ENCODE results near the gene CST6.

Gene CST6

DNA sequence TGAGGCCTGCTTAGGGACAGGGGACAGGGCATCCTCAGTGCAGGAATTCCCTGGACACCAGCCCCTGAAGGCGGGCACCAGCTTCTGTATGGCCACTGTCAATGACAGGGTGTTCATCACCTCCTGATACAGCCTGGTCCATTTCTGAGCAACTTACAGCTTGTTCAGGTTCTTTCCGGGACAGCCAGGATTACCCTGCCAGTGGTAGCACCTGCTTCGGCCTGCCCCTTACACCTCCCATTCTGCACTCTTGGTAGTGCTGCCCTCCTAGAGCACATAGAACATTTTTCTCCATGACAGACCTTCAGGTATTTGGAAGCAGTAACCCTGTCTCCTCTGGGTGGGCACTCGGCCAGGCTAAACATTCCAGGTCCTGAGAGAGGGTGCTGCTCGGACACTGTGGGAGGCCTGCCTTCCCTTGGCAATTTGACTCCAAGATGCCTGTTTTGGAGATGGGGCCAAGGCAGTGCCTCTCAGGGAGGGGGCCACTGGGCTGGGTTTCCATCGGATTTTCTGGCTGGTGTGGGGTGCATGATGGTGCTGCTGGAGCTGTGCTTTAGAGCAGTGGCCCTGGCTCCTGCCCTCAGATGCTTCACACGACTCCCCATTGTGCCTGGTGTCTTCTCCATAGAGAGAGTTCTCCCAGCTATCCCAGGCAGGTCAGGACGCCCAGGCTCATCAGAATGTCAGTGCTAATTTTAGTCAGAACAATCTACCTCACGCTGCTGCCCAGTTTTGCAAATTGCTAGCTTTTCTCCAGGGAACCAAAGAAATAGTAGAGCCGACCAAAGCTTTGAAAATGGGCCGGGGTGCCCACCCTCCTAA, 35.9 kb downstream of the CST6 start:
- DNase-seq (ENCODE audit: low read depth): no peak

DNA sequence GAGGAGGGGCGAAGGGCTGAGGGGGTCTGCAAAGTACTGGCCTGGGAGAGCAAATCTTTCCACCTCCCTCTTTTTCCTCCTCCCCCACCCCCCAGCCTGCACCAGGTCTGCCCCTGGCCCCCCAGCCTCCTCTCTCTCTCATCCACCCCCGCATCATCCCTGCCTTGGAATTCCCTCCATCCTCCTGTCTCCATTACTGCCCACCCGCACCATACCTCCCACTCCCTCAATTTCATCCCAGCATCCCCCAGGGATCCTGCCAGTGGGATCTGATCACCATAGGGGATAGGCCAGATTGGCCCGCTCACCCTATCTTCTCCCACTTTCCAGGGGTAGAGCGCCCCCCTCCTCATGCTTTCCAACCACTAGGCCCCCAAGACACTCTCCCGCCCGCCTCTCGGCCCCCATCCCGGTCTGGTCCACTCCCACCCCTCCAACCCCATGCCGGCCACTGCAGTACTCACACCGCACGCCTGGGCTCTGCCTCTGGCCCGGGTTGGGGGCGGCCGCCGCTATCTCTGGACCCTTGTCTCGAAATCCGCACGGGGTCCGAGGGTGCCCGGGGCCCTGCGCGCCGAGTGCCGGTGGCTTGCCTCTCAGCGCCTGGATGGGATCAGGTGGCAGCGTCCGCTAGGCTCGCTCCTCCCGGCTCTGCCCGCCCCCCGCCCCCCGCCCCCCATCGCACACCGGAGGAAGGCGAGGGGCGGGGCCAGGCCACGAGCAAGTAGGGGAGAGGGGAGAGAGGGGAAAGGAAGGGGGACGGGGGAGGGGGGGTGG, 36.9 kb downstream of the CST6 start, which contains the start of gene GAL3ST3:
Gene GAL3ST3 (minus strand): TSS at position 615 of the 777 bp plus-strand sequence. CDS start 3,746 bp downstream, outside the sequence.
- no peak for DNase-seq (ENCODE audit: low read depth)

GRCh38 chr11:66050581-66051231, 38.9 kb downstream of the CST6 start:
- DNase-seq (ENCODE audit: low read depth): no peak

DNA sequence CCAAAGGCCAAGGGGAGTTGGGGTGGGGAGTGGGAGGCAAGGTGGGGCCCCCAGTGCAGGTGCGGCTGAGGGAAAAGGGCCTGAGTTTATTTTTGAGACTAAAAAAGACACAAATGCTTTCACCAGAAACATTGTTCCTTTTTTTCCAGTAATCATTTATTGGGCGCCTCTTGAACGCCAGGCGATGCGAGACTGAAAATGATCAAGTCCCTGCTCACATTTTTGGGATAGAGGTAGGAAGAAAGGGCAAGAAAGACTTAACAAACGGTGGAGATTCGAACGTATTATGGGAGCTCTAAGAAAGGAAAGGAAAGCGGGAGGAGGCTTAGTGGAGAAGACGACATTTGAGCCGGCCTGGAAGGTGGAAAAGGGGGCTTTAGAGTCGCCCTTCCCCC, 39.6 kb downstream of the CST6 start:
- DNase-seq (ENCODE audit: low read depth): no peak

DNA sequence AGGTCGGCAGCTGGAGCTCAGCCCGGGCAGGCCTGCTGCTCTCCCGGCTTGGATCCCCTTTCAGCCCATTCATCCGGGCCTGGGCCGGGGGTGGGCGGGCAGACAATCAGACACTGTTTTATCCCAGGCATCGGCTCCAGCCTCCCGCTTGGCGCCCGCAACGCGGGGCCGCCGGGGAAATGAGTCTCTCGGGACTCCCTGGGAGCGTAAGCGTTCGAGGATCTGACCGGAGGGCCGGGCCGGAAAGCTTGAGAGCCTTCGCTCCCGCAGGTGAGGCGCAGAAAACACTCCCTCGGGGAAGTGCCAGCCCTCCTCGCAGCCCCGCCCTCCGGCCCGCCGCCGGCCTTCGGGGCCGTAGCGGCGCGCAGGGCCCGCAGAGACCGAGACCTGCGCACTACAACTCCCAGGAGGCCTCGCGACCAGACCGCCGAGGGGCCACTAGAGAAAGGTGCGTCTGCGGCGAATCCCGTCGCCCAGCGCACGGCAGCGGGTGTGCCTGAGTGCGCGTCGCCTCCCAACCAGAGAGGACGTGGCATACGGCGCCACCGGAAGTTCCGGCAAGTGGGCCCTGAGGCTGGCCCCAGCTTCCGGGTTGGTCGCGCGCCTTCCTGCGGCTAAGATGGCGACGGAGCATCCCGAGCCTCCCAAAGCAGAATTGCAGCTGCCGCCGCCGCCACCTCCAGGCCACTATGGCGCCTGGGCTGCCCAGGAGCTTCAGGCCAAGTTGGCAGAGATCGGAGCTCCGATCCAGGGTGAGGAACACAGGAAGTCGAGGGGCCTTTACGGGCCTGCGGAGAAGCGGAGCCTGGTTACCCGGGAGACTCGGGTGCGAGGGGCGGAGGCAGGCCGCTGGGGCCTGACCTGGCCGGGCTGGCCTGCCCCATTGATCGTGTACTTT, 40.2 kb downstream of the CST6 start, which contains the start of gene SF3B2:
Gene SF3B2 (plus strand): TSS at position 599 of the 898 bp plus-strand sequence. CDS start 21 bp downstream, at position 620.
- DNase-seq (ENCODE audit: low read depth): peak; percentile 87

DNA sequence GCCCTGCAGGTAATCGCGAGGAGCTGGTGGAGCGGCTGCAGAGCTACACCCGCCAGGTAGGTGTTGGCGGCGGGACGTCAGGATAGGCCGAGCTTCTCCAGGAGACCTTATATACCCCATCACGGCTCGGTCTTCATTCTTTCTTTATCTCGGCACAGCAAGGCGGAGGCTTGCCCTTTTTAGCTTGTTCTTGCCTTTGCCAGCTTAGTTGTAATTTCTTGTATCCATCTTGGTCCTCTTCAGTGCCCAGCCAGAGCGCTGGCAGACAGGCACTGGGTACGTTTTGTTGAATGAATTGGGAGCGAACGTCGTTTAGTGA, 40.8 kb downstream of the CST6 start:
- no peak for DNase-seq (ENCODE audit: low read depth)

GRCh38 chr11:66055021-66055420, 43.2 kb downstream of the CST6 start:
- DNase-seq (ENCODE audit: low read depth): no peak

GRCh38 chr11:66056501-66056900, 44.7 kb downstream of the CST6 start:
- DNase-seq (ENCODE audit: low read depth): no peak

GRCh38 chr11:66059966-66060680, 48.3 kb downstream of the CST6 start:
- DNase-seq (ENCODE audit: low read depth): no peak

GRCh38 chr11:66061268-66061667, 49.5 kb downstream of the CST6 start:
- no peak for DNase-seq (ENCODE audit: low read depth)

DNA sequence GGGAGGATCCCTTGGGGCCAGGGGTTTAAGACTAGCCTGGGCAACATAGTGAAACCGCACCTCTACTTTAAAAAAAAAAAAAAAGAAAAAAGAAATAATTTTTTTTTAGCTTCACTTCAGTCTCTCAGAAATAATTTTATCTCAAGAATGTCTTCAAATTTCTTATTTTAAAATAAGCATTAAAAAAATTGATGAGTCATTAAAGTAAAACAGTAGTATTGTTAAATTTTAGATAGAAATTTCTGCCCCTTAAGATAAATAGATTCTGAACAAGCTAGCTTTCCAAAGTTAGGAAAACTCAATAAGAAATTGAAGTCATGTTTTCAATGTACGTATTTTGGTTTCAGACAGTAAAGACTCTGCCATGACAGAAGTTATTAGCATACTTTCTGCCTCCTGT, 50.6 kb downstream of the CST6 start:
- no peak for DNase-seq (ENCODE audit: low read depth)
